Esophagus muscularis mucosa (tissue), 4 donors: ENCODE measurements around the gene TMEM259. TPM values are rescaled to one million over a fixed set of nuclear protein-coding genes. Genes with fewer than 3 reads are reported as not detected.

Source experiments
- DNase-seq: peaks from one replicate; pipeline ENCODE4 v3.0.0-alpha.2; 2017; ENCODE audit errors: extremely low spot score
- H3K27ac ChIP-seq, 4 donors: fragments of 200-600 bp; sonication (generic); replicated peaks in 1 of 4; 1 replicate in 3 of 4; 2 replicates in 1 of 4; pipeline ENCODE4 v1.5.1; 2016 to 2019; ENCODE audit warnings: mild to moderate bottlenecking in 1 of 4
- H3K27me3 ChIP-seq, 4 donors: fragments of 200-600 bp; sonication (generic); one replicate each; pipeline versions ENCODE4 v1.5.1 to v1.6.0; 2016 to 2019
- H3K36me3 ChIP-seq, 4 donors: fragments of 200-600 bp; sonication (generic); one replicate each; pipeline ENCODE4 v1.5.1; 2016 to 2019
- H3K4me1 ChIP-seq, 4 donors: fragments of 200-600 bp; sonication (generic); one replicate each; pipeline ENCODE4 v1.5.1; 2016 to 2019
- H3K4me3 ChIP-seq, 4 donors: fragments of 200-600 bp; sonication (generic); 1 replicate in 2 of 4; 2 replicates in 2 of 4; pipeline ENCODE4 v1.5.1; 2016 to 2019; ENCODE audit warnings: mild to moderate bottlenecking in 4 of 4, moderate library complexity in 1 of 4
- H3K9me3 ChIP-seq, 4 donors: fragments of 200-600 bp; sonication (generic); 1 replicate in 3 of 4; 2 replicates in 1 of 4; pipeline ENCODE4 v1.5.1; 2016 to 2019
- EP300 ChIP-seq: sonication (generic); formaldehyde crosslinking; IDR thresholded peaks from one replicate; pipeline ENCODE4 v1.6.1; 2017; ENCODE audit warnings: antibody characterized with exemption
- POLR2A ChIP-seq: fragments of 450-650 bp; IDR thresholded peaks from one replicate; pipeline ENCODE4 v1.6.1; 2017; ENCODE audit warnings: antibody characterized with exemption, moderate library complexity, mild to moderate bottlenecking, low read depth
- POLR2AphosphoS5 ChIP-seq, 2 donors: sonication (generic); formaldehyde crosslinking; IDR thresholded peaks; one replicate each; pipeline ENCODE4 v1.6.1; 2017; ENCODE audit warnings: antibody characterized with exemption in 2 of 2
- WGBS: methylation state at CpG from one replicate; pipeline ENCODE4 v1.1.5; 2018; 5-methylcytosine and 5-hydroxymethylcytosine counted together
- intact Hi-C: fragments of 100-400 bp; cut with DNase I; formaldehyde crosslinking; loops from one replicate; pipeline ENCODE4 v1.15.1; 2023
- total RNA-seq, 4 donors: library from RNA; depleted of rRNA; stranded (reverse); fragments of >200 nt; gene quantifications; one replicate each; pipeline versions ENCODE4 v1.1.0 to v1.2.1, GENCODE V29; 2016
- TF ChIP-seq, protein P1 (sequence below), 3 experiments: fragments of 200-600 bp in 2 of 3; fragments of 450-650 bp in 1 of 3; sonication (generic) in 2 of 3; IDR thresholded peaks; one replicate each; pipeline ENCODE4 v1.5.1; 2017 to 2019; ENCODE audit warnings: antibody characterized with exemption in 3 of 3, mild to moderate bottlenecking in 2 of 3, moderate library complexity in 1 of 3

TMEM259 gene
- total RNA-seq, 4 donors from 2014 or later, result 129 to 187 (median 160) TPM

DNA sequence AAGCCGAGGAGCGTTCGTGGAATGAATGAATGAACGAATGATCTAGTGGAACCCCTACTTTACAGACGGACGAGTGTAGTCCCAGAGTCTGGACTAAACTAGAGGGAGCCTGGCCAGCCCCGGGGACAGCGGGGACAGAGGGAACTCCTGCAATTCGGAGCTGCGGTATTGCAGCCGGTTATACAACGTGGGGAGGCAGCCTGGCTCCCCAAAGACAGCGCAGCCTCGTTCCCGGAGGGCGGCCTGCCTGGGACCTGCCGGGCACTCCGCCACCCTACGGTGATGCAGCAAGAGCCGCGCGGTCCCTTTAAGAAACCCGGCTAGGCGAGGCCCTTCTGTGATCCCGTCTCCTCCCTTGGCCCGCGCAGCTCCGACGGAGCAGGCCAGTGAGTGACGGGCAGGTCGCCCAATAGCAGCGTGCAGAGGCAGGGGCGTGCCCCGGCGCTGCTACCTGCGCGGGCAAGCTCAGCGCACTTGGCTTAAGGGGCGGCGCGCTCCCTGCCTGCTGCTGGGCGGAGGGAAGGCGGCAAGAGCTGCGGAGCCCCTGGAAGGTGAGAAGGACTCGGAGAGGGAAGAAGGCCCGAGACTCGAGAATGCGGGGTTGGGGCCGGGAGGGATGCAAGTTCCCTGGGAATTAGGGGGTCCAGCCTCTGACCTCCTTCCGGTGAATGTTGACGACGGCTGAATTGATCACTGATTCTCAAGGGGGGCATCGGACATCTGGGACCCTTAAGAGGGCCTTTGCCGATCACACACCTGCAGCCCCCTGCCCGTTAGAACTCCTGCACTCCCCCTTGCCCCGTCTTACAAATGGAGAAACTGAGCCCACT lies 18.9 kb upstream of the TMEM259 start, which contains the start of gene ABCA7:
ABCA7 (plus strand) TSS at position 462 of the 830 bp plus-strand sequence. CDS start 1,255 bp downstream, outside the sequence.
- Histone ChIP-seq H3K4me3 (peak within 1 kb of the TSS; percentile 56 to 61 (median 58)), H3K36me3 (peaks cover 13 to 36% (median 28%) of the 10 kb centered on the region in 4 donors), H3K27ac (peak within 1 kb of the TSS; percentile 49 to 71 (median 54)), H3K9me3 (no peaks in the 10 kb centered on the region), H3K4me1 (peaks cover 23 to 47% (median 34%) of the 10 kb centered on the region in 4 donors), H3K27me3 (peaks cover 0 to 11% (median 0%) of the 10 kb centered on the region in 4 donors)
- under 1% methylated on average over 32 of the region's 56 CpGs for whole genome bisulfite sequencing
- intact Hi-C loops, result loop anchor here (5.0 kb wide), 1 partner anchor 52 kb away; no protein-coding TSS in a partner anchor
- TF ChIP-seq EP300, result no peak
- TF ChIP-seq, protein P1, sequence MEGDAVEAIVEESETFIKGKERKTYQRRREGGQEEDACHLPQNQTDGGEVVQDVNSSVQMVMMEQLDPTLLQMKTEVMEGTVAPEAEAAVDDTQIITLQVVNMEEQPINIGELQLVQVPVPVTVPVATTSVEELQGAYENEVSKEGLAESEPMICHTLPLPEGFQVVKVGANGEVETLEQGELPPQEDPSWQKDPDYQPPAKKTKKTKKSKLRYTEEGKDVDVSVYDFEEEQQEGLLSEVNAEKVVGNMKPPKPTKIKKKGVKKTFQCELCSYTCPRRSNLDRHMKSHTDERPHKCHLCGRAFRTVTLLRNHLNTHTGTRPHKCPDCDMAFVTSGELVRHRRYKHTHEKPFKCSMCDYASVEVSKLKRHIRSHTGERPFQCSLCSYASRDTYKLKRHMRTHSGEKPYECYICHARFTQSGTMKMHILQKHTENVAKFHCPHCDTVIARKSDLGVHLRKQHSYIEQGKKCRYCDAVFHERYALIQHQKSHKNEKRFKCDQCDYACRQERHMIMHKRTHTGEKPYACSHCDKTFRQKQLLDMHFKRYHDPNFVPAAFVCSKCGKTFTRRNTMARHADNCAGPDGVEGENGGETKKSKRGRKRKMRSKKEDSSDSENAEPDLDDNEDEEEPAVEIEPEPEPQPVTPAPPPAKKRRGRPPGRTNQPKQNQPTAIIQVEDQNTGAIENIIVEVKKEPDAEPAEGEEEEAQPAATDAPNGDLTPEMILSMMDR (IDR thresholded peaks at IDR 0.05), result peak in 1 of 3 experiments; percentile 31
- no peak for TF ChIP-seq POLR2A
- peak; percentile 92 to 96 for TF ChIP-seq POLR2AphosphoS5 (IDR thresholded peaks at IDR 0.05)
- peak; percentile 98 for DNase-seq

DNA sequence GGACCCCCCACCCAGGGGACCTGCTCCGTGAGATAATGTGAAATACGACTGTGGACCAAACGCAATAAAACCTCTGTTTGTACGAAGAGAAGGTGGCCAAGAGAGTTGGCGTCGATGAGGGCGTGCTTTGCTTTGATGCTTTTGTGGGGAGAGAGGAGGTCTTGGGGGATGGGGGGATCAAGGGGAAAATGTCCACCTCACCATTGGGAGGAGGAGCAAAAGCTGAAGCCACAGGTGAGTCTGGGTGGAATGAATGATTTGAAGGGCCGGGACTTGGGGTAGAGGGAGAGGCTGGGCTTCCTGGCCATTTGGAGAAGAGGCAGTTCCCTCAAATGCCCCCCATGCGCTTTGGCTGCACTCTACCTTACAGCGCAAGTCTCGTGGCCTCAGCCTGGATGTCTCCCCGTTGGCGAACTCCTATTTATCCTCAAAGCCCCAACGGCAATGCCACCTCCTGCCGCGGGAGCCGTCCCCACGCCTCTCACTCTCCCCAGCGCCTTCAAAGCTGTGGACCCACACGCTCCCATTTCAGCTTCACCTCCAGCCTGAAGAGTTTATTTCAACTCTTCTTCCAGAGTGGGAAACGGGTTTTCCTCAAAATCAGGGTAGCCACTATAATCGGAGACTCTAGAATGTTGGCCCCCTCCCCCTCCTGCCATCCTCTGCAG lies 18.2 kb upstream of the TMEM259 start:
- H3K36me3 ChIP-seq, result peaks cover 13 to 36% (median 28%) of the 10 kb centered on the region in 4 donors
- peak overlapping the region; percentile 36 to 71 (median 52) for H3K27ac ChIP-seq
- H3K9me3 ChIP-seq, result no peaks in the 10 kb centered on the region
- no peak for DNase-seq
- 61% methylated on average over 22 of the region's 22 CpGs for WGBS
- intact Hi-C loops, result no loop called here
- TF ChIP-seq POLR2AphosphoS5 (IDR thresholded peaks at IDR 0.05) (no peak), EP300 (no peak), POLR2A (no peak)
- TF ChIP-seq, protein P1 (IDR thresholded peaks at IDR 0.05), result no peak
- H3K4me1 ChIP-seq, result peaks cover 23 to 47% (median 34%) of the 10 kb centered on the region in 4 donors
- H3K4me3 ChIP-seq, result peak overlapping the region; percentile 56 to 61 (median 58)
- H3K27me3 ChIP-seq, result peaks cover 0 to 11% (median 0%) of the 10 kb centered on the region in 4 donors

DNA sequence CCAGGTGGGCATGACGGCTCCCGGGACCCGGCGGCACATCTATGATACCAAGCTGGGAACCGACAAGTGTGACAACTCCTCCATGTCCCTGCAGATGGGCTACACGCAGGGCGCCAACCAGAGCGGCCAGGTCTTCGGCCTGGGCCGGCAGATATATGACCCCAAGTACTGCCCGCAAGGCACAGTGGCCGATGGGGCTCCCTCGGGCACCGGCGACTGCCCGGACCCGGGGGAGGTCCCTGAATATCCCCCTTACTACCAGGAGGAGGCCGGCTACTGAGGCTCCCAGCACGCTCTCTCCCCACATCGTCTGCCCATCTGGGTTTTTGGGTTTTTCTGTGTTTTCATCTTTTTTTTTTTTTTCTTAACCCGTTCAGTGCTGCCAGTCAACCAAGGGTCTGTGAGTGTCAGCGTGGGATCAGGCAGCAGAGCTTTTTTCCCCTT lies 16.7 kb upstream of the TMEM259 start:
- WGBS, result 70% methylated on average over 19 of the region's 22 CpGs

DNA sequence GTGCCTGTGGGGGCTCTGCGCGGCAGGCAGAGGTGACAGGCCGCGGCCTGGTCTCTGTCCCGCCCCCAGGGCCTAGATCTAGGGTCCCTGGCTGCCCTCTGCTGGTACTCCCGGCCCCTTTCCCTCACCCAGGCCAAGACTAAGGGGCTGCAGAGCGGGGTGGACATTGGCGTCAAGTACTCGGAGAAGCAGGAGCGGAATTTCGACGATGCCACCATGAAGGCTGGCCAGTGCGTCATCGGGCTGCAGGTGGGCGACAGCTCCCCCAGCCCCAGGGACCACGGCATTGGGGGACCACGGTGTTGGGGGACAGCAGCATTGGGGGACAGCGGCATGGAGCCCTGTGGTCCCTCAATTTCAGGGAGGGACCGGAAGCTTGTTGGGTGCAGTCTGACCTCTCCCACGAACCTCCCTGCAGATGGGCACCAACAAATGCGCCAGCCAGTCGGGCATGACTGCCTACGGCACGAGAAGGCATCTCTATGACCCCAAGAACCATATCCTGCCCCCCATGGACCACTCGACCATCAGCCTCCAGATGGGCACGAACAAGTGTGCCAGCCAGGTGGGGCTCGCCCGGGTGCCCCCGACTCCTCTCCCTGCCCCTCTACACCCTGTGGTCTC lies 15.2 kb upstream of the TMEM259 start:
- Histone ChIP-seq H3K9me3 (no peaks in the 10 kb centered on the region), H3K4me1 (peaks cover 16 to 30% (median 23%) of the 10 kb centered on the region in 4 donors), H3K4me3 (no peak overlapping the region), H3K27ac (no peak overlapping the region), H3K36me3 (peaks cover 34 to 57% (median 48%) of the 10 kb centered on the region in 4 donors), H3K27me3 (no peaks in the 10 kb centered on the region)
- TF ChIP-seq POLR2AphosphoS5 (IDR thresholded peaks at IDR 0.05), result no peak
- no peak for TF ChIP-seq POLR2A
- TF ChIP-seq, protein P1 (IDR thresholded peaks at IDR 0.05), result no peak
- TF ChIP-seq EP300, result no peak
- WGBS, result 86% methylated on average over 15 of the region's 29 CpGs
- intact Hi-C loops, result no loop called here
- DNase-seq, result no peak

More for the DNA sequence above, 16.7 kb upstream of the TMEM259 start:
- H3K4me1 ChIP-seq, result peaks cover 23 to 44% (median 34%) of the 10 kb centered on the region in 4 donors
- H3K9me3 ChIP-seq, result no peaks in the 10 kb centered on the region
- TF ChIP-seq POLR2A, result no peak
- TF ChIP-seq EP300, result no peak
- no peak for TF ChIP-seq POLR2AphosphoS5 (IDR thresholded peaks at IDR 0.05)
- TF ChIP-seq, protein P1 (IDR thresholded peaks at IDR 0.05), result no peak
- H3K27ac ChIP-seq, result peak overlapping the region in 2 of 4 donors; percentile 25 to 71
- H3K36me3 ChIP-seq, result peaks cover 22 to 44% (median 36%) of the 10 kb centered on the region in 4 donors
- no peak for DNase-seq
- H3K4me3 ChIP-seq, result no peak overlapping the region
- peaks cover 0 to 10% (median 0%) of the 10 kb centered on the region in 4 donors for H3K27me3 ChIP-seq
- intact Hi-C loops, result no loop called here
